Measurements from ENCODE around the gene PCDHB12.
A peak's percentile ranks its signal among the peaks of the same experiment; 100 is the strongest.
"Not testable (repeated sequence)": the region's sequence is repeated elsewhere in the genome, so short reads cannot be mapped to it uniquely, and the experiment has no call there.

PCDHB12 gene

DNA sequence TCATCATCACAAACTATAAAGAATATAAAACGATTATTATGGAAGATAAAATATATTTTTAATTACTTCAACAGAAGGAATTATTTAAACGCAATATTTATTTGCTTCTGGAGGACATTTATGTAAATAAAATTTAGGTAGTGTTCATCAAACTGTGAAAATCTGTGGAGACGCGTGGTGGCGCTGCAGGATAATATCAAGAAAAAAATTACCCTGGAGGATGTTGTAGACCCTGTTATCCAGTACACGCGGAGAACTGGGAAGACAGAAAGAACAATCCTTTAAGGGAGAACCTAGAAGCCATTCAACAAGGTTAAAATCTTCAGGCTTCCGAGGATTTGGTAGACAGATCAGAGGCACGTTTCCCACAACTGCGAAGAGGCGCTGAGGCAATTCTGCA, at the start of gene PCDHB12:
TSS of gene PCDHB12 (plus strand) at position 242 of the 400 bp plus-strand sequence. CDS start 189 bp downstream, outside the sequence.
- peak; percentile 43 for DNase-seq (ENCODE audit: low spot score)

DNA sequence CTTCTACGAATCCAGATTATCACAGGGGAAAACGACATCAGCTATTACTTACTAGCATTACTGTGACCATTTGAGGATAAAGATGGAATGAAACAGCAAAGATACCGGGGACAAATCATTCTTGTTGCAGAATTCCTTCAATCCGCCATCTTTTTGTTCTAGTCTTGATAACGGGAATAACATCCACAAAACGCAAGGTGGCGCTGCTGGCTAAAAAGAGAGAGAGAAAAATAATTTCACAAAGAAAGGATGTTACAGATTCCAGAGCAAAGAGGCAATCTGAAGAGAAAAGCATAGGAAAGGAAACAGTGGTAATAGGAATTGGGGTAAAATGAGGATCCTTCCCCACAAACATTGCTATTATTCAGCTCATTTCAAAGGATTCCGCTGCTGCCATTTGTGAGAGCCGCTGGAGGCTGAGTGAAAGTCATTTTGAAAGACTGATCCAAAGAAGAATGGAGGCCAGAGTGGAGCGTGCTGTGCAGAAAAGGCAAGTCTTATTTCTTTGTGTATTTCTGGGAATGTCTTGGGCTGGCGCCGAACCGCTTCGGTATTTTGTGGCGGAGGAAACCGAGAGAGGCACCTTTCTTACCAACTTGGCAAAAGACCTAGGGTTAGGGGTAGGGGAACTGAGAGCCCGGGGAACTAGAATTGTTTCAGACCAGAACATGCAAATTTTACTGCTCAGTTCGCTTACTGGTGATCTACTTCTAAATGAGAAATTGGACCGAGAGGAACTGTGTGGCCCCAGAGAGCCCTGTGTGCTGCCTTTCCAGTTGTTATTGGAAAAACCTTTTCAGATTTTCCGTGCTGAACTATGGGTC, 35.9 kb upstream of the PCDHB12 start, which contains the start of gene PCDHB7:
TSS of gene PCDHB7 (plus strand) at position 264 of the 824 bp plus-strand sequence. CDS start at position 456, 192 bp downstream.
- DNase-seq (ENCODE audit: low spot score) = peak; percentile 50

DNA sequence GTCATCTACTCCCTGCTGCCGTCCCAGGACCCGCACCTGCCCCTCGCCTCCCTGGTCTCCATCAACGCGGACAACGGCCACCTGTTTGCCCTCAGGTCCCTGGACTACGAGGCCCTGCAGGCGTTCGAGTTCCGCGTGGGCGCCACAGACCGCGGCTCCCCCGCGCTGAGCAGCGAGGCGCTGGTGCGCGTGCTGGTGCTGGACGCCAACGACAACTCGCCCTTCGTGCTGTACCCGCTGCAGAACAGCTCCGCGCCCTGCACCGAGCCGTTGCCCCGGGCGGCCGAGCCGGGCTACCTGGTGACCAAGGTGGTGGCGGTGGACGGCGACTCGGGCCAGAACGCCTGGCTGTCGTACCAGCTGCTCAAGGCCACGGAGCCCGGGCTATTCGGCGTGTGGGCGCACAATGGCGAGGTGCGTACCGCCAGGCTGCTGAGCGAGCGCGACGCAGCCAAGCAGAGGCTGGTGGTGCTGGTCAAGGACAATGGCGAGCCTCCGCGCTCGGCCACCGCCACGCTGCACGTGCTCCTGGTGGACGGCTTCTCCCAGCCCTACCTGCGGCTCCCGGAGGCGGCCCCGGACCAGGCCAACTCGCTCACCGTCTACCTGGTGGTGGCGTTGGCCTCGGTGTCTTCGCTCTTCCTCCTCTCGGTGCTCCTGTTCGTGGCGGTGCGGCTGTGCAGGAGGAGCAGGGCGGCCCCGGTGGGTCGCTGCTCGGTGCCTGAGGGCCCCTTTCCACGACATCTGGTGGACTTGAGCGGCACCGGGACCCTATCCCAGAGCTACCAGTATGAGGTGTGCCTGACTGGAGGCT, 34.0 kb upstream of the PCDHB12 start:
- DNase-seq (ENCODE audit: low spot score) = not testable (repeated sequence)

DNA sequence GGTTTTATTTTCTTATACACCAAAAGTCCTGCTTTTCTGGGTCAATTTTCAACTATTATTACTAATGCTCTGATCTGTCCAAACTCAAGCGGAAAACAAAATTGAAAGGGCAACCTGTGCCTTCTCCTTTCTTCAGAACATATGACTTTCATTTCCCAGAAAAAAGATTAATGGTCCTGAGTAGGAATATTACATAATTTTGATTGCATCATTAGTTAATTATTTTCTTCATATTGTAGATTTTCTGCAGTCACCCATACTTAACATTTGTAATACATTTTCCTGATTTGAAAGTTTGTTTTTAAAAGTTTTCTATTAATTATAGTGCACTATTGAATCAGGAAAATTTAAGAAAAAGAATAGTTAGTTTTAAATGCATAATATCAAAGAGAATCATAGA, 32.6 kb upstream of the PCDHB12 start:
- DNase-seq (ENCODE audit: low spot score) = no peak

DNA sequence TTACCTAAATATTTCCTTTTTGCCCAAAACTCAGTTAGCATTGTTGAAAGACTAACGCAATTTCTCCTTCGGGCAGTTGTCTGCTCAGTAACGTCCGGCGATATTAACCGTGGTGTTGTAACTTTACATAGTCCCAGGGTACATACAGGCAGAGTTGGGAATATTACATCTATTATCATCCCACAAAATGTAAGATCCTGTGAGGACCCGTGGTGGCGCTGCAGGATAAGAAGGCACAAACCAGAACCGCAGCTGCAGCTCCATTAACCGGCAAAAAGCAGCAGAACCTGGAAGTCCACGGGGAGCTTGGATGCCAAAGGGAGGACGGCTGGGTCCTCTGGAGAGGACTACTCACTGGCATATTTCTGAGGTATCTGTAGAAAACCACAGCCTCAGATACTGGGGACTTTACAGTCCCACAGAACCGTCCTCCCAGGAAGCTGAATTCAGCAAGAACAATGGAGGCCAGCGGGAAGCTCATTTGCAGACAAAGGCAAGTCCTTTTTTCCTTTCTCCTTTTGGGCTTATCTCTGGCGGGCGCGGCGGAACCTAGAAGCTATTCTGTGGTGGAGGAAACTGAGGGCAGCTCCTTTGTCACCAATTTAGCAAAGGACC, 30.8 kb upstream of the PCDHB12 start, which contains the start of gene PCDHB8:
TSS of gene PCDHB8 (plus strand) at position 214 of the 615 bp plus-strand sequence. CDS start at position 459, 245 bp downstream.
- DNase-seq (ENCODE audit: low spot score) = peak; percentile 90

DNA sequence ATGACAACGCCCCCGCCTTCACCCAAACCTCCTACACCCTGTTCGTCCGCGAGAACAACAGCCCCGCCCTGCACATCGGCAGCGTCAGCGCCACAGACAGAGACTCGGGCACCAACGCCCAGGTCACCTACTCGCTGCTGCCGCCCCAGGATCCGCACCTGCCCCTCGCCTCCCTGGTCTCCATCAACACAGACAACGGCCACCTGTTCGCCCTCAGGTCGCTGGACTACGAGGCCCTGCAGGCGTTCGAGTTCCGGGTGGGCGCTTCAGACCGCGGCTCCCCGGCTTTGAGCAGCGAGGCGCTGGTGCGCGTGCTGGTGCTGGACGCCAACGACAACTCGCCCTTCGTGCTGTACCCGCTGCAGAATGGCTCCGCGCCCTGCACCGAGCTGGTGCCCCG, 29.1 kb upstream of the PCDHB12 start:
- not testable (repeated sequence) for DNase-seq (ENCODE audit: low spot score)

DNA sequence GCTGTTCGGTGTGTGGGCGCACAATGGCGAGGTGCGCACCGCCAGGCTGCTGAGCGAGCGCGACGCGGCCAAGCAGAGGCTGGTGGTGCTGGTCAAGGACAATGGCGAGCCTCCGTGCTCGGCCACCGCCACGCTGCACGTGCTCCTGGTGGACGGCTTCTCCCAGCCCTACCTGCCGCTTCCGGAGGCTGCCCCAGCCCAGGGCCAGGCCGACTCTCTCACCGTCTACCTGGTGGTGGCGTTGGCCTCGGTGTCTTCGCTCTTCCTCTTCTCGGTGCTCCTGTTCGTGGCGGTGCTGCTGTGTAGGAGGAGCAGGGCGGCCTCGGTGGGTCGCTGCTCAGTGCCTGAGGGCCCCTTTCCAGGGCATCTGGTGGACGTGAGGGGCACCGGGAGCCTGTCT, 28.6 kb upstream of the PCDHB12 start:
- DNase-seq (ENCODE audit: low spot score) = not testable (repeated sequence)

DNA sequence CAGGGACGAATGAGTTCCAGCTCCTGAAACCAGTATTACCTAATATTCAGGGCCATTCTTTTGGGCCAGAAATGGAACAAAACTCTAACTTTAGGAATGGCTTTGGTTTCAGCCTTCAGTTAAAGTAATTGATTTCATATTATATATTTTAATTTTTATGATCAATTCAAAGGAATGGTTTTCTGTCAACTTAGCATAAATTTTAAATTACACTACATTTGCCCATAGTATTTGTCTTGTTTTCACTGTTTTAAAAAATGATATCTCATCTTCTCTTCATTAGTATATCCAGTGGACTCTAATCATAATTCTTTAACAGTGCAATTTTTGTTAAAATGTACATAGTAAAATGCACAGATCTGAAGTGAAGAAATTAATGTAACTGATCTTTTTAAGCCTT, 28.2 kb upstream of the PCDHB12 start:
- no peak for DNase-seq (ENCODE audit: low spot score)

DNA sequence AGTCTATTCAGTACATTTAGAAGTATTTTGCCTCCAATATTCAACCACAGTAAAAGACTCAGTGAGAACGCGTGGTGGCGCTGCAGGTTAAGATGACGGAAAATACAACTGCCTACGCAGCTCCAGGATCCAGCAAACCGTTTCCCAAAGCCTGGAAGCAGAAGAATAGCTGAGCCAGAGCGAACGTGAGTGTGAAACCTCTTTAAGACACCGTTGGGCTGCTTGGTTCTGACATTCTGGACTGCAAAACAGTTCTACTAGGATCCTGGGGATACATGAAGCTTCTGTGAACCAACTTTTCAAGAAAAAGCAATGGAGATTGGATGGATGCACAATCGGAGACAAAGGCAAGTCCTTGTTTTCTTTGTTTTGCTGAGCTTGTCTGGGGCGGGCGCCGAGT, 26.3 kb upstream of the PCDHB12 start, which contains the start of gene PCDHB16:
TSS of gene PCDHB16 (plus strand) at position 140 of the 400 bp plus-strand sequence. CDS start at position 313, 173 bp downstream.
- no peak for DNase-seq (ENCODE audit: low spot score)

DNA sequence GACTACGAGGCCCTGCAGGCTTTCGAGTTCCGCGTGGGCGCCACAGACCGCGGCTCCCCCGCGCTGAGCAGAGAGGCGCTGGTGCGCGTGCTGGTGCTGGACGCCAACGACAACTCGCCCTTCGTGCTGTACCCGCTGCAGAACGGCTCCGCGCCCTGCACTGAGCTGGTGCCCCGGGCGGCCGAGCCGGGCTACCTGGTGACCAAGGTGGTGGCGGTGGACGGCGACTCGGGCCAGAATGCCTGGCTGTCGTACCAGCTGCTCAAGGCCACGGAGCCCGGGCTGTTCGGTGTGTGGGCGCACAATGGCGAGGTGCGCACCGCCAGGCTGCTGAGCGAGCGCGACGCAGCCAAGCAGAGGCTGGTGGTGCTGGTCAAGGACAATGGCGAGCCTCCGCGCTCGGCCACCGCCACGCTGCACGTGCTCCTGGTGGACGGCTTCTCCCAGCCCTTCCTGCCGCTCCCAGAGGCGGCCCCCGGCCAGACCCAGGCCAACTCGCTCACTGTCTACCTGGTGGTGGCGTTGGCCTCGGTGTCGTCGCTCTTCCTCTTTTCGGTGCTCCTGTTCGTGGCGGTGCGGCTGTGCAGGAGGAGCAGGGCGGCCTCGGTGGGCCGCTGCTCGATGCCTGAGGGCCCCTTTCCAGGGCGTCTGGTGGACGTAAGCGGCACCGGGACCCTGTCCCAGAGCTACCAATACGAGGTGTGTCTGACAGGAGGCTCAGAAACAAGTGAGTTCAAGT, 24.2 kb upstream of the PCDHB12 start:
- DNase-seq (ENCODE audit: low spot score) = not testable (repeated sequence)

DNA sequence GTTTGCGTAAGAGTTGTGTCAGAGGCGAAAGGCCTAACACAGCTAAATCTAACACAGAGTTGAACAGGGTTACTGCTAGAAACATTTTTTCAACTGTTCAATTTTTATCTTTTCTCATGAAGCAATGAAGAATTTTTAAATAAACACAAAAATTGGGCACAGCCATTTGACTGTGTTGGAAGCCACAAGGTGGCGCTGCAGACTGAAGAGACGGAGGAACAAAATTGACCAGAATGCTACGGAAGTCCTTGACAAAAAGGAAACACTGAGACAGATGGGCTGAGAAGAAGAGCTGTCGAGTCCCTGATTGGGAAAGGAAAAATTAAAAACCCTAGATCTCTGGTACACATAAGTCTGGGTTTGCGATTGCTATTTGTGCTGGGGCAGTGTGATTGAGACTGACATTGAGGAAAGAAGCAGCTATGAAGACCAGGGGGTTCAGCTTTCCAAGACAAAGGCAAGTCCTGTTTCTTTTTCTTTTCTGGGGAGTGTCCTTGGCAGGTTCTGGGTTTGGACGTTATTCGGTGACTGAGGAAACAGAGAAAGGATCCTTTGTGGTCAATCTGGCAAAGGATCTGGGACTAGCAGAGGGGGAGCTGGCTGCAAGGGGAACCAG, 21.5 kb upstream of the PCDHB12 start, which contains the start of gene PCDHB9:
TSS of gene PCDHB9 (plus strand) at position 265 of the 616 bp plus-strand sequence. CDS start at position 423, 158 bp downstream.
- DNase-seq (ENCODE audit: low spot score) = peak; percentile 63

DNA sequence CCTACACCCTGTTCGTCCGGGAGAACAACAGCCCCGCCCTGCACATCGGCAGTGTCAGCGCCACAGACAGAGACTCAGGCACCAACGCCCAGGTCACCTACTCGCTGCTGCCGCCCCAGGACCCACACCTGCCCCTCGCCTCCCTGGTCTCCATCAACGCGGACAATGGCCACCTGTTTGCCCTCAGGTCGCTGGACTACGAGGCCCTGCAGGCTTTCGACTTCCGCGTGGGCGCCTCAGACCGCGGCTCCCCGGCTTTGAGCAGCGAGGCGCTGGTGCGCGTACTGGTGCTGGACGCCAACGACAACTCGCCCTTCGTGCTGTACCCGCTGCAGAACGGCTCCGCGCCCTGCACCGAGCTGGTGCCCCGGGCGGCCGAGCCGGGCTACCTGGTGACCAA, 19.8 kb upstream of the PCDHB12 start:
- DNase-seq (ENCODE audit: low spot score) = not testable (repeated sequence)

DNA sequence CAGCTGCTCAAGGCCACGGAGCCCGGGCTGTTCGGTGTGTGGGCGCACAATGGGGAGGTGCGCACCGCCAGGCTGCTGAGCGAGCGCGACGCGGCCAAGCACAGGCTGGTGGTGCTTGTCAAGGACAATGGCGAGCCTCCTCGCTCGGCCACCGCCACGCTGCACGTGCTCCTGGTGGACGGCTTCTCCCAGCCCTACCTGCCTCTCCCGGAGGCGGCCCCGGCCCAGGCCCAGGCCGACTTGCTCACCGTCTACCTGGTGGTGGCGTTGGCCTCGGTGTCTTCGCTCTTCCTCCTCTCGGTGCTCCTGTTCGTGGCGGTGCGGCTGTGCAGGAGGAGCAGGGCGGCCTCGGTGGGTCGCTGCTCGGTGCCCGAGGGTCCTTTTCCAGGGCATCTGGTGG, 19.4 kb upstream of the PCDHB12 start:
- DNase-seq (ENCODE audit: low spot score) = not testable (repeated sequence)

DNA sequence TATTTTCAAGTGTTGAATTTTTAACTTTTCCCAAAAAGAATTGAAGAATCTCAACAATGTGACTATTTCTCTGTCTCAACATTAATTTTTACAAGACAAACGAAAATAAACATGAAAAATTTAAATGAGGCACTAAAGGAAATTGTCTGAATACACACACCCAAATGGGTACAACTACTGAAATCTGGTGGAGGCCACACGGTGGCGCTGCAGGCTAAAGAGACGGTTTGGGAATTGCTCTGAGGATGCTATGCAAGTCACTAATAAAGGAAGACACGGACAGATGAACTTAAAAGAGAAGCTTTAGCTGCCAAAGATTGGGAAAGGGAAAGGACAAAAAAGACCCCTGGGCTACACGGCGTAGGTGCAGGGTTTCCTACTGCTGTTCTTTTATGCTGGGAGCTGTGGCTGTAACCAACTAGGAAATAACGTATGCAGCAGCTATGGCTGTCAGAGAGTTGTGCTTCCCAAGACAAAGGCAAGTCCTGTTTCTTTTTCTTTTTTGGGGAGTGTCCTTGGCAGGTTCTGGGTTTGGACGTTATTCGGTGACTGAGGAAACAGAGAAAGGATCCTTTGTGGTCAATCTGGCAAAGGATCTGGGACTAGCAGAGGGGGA, 16.3 kb upstream of the PCDHB12 start, which contains the start of gene PCDHB10:
TSS of gene PCDHB10 (plus strand) at position 244 of the 616 bp plus-strand sequence. CDS start at position 444, 200 bp downstream.
- peak; percentile 82 for DNase-seq (ENCODE audit: low spot score)

DNA sequence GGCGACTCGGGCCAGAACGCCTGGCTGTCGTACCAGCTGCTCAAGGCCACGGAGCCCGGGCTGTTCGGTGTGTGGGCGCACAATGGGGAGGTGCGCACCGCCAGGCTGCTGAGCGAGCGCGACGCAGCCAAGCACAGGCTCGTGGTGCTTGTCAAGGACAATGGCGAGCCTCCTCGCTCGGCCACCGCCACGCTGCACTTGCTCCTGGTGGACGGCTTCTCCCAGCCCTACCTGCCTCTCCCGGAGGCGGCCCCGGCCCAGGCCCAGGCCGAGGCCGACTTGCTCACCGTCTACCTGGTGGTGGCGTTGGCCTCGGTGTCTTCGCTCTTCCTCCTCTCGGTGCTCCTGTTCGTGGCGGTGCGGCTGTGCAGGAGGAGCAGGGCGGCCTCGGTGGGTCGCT, 14.2 kb upstream of the PCDHB12 start:
- not testable (repeated sequence) for DNase-seq (ENCODE audit: low spot score)

DNA sequence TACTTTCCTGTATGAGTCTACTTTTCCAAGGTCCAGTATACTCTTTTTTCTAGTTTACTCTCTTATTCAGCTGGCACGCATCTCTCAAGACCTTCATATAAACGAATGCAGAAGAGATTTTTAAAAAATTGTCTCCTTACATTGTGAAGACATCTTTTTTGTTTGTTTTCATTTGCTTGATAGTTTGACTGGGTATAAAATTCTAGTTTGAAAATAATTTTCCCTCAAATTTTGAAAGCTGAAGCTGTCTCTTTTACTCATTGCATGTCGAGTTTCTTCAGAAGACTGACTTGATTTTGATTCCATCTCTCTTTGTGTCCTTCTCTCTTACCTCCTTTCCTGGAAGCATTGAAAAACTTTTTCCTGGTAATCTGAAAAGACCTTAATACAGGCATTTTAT, 12.2 kb upstream of the PCDHB12 start:
- no peak for DNase-seq (ENCODE audit: low spot score)

DNA sequence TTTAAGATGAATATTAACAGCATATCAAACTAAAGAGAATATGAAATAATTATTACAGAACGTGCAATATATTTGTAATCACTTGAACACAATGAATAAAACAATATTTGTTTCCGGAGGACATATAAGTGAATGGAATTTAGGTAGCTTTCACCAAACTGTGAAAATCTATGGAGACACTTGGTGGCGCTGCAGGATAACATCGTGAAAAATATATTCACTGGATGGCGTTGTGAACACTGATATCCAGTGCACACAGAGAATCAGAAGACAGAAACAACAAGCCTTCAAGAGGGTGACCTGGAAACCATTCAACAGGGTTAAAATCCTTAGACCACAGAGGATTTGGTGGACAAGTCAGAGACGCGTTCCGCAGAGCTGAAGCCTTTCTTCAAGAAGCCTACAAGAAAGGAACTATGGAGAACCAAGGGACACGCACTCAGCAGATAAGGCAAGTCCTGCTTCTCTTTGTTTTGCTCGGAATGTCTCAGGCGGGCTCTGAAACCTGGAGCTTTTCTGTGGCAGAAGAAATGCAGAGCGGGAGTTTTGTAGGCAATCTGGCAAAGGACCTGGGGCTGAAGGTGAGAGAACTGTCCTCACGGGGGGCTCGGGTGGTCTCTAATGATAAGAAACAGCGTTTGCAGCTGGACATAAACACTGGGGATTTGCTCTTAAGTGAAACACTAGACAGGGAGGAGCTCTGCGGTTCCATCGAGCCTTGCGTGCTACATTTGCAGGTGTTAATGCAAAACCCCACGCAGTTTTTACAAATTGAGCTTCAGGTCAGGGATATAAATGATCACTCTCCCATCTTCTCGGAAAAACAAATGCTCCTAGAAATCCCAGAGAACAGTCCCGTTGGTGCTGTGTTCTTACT, 8.9 kb upstream of the PCDHB12 start, which contains the start of gene PCDHB11:
TSS of gene PCDHB11 (plus strand) at position 269 of the 877 bp plus-strand sequence. CDS start at position 417, 148 bp downstream.
- peak; percentile 77 for DNase-seq (ENCODE audit: low spot score)

DNA sequence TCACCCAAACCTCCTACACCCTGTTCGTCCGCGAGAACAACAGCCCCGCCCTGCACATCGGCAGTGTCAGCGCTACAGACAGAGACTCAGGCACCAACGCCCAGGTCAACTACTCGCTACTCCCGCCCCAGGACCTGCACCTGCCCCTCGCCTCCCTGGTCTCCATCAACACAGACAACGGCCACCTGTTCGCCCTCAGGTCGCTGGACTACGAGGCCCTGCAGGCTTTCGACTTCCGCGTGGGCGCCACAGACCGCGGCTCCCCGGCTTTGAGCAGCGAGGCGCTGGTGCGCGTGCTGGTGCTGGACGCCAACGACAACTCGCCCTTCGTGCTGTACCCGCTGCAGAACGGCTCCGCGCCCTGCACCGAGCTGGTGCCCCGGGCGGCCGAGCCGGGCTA, 7.4 kb upstream of the PCDHB12 start:
- DNase-seq (ENCODE audit: low spot score) = not testable (repeated sequence)

DNA sequence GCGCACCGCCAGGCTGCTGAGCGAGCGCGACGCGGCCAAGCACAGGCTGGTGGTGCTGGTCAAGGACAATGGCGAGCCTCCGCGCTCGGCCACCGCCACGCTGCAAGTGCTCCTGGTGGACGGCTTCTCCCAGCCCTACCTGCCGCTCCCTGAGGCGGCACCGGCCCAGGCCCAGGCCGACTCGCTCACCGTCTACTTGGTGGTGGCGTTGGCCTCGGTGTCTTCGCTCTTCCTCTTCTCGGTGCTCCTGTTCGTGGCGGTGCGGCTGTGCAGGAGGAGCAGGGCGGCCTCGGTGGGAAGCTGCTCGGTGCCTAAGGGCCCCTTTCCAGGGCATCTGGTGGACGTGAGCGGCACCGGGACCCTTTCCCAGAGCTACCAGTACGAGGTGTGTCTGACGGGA, 6.9 kb upstream of the PCDHB12 start:
- not testable (repeated sequence) for DNase-seq (ENCODE audit: low spot score)
